ENCODE results near the gene SHC3. TPM values are rescaled to one million over a fixed set of nuclear protein-coding genes. Genes with fewer than 3 reads are reported as not detected.

The SHC3 gene
- total RNA-seq, 2 donors from 2014 or later, result 0.95 to 1.3 TPM

GRCh38 chr9:89065921-89066320 is 112.7 kb downstream of the SHC3 start:
- H3K9me3 ChIP-seq (ENCODE audit: control insufficient read depth, low read length), result no peaks in the 10 kb centered on the region
- H3K36me3 Mint-ChIP-seq (ENCODE audit: low read depth), result no peaks in the 10 kb centered on the region

GRCh38 chr9:89060790-89061189 is 117.8 kb downstream of the SHC3 start:
- no peaks in the 10 kb centered on the region for H3K27me3 ChIP-seq (ENCODE audit: control insufficient read depth, insufficient read depth, low read length, poor library complexity, severe bottlenecking)
- H3K36me3 ChIP-seq (ENCODE audit: control insufficient read depth, insufficient read depth, low read length), result no peaks in the 10 kb centered on the region
- no peak overlapping the region for H3K9ac ChIP-seq (ENCODE audit: extremely low read depth, low read length, poor library complexity, severe bottlenecking)
- H3K4me1 Mint-ChIP-seq, result no peaks in the 10 kb centered on the region
- H3K27ac ChIP-seq (ENCODE audit: low read depth, low read length), result no peak overlapping the region
- WGBS, 2 experiments (ENCODE audit: insufficient coverage in 1 of 2, insufficient read length in 1 of 2), result 95 to 96% methylated on average over 4 to 5 of the region's 5 CpGs
- H3K27ac Mint-ChIP-seq, result no peak overlapping the region
- H3K4me3 ChIP-seq (ENCODE audit: low read length), result no peak overlapping the region
- no peak overlapping the region for H3K4me3 Mint-ChIP-seq
- DNase-seq, result no peak
- no peaks in the 10 kb centered on the region for H3K9me3 ChIP-seq (ENCODE audit: control insufficient read depth, low read length)
- no peaks in the 10 kb centered on the region for H3K9me3 Mint-ChIP-seq
- H3K36me3 Mint-ChIP-seq (ENCODE audit: low read depth), result no peaks in the 10 kb centered on the region
- TF ChIP-seq CTCF (conservative IDR thresholded peaks at IDR 0.05), result no peak
- H3K4me1 ChIP-seq (ENCODE audit: control insufficient read depth, insufficient read depth, low read length), result no peaks in the 10 kb centered on the region
- H3K27me3 Mint-ChIP-seq (ENCODE audit: insufficient read depth), result no peaks in the 10 kb centered on the region

More at GRCh38 chr9:89065921-89066320, 112.7 kb downstream of the SHC3 start:
- no peaks in the 10 kb centered on the region for H3K36me3 ChIP-seq (ENCODE audit: control insufficient read depth, insufficient read depth, low read length)
- no peaks in the 10 kb centered on the region for H3K27me3 ChIP-seq (ENCODE audit: control insufficient read depth, insufficient read depth, low read length, poor library complexity, severe bottlenecking)
- no peak overlapping the region for H3K4me3 ChIP-seq (ENCODE audit: low read length)
- peaks cover 5% of the 10 kb centered on the region for H3K4me1 Mint-ChIP-seq
- no peak overlapping the region for H3K4me3 Mint-ChIP-seq
- no peaks in the 10 kb centered on the region for H3K4me1 ChIP-seq (ENCODE audit: control insufficient read depth, insufficient read depth, low read length)
- H3K9ac ChIP-seq (ENCODE audit: extremely low read depth, low read length, poor library complexity, severe bottlenecking), result no peak overlapping the region
- no peak for DNase-seq
- H3K27me3 Mint-ChIP-seq (ENCODE audit: insufficient read depth), result no peaks in the 10 kb centered on the region
- H3K9me3 Mint-ChIP-seq, result no peaks in the 10 kb centered on the region
- H3K27ac ChIP-seq (ENCODE audit: low read depth, low read length), result no peak overlapping the region
- TF ChIP-seq CTCF (conservative IDR thresholded peaks at IDR 0.05), result no peak
- H3K27ac Mint-ChIP-seq, result no peak overlapping the region
- WGBS, 2 experiments (ENCODE audit: insufficient coverage in 1 of 2, insufficient read length in 1 of 2), result 90 to 92% methylated on average over 5 to 6 of the region's 6 CpGs

GRCh38 chr9:89059925-89060506 is 118.6 kb downstream of the SHC3 start:
- Mint-ChIP-seq H3K4me1 (no peaks in the 10 kb centered on the region), H3K27ac (no peak overlapping the region), H3K27me3 (ENCODE audit: insufficient read depth) (no peaks in the 10 kb centered on the region), H3K36me3 (ENCODE audit: low read depth) (no peaks in the 10 kb centered on the region), H3K4me3 (no peak overlapping the region), H3K9me3 (no peaks in the 10 kb centered on the region)
- no peaks in the 10 kb centered on the region for H3K36me3 ChIP-seq (ENCODE audit: control insufficient read depth, insufficient read depth, low read length)
- no peaks in the 10 kb centered on the region for H3K4me1 ChIP-seq (ENCODE audit: control insufficient read depth, insufficient read depth, low read length)
- H3K4me3 ChIP-seq (ENCODE audit: low read length), result no peak overlapping the region
- H3K27ac ChIP-seq (ENCODE audit: low read depth, low read length), result no peak overlapping the region
- DNase-seq, result no peak
- no peaks in the 10 kb centered on the region for H3K27me3 ChIP-seq (ENCODE audit: control insufficient read depth, insufficient read depth, low read length, poor library complexity, severe bottlenecking)
- H3K9me3 ChIP-seq (ENCODE audit: control insufficient read depth, low read length), result no peaks in the 10 kb centered on the region
- TF ChIP-seq CTCF (conservative IDR thresholded peaks at IDR 0.05), result no peak
- H3K9ac ChIP-seq (ENCODE audit: extremely low read depth, low read length, poor library complexity, severe bottlenecking), result no peak overlapping the region
- WGBS, 2 experiments (ENCODE audit: insufficient coverage in 1 of 2, insufficient read length in 1 of 2), result 89 to 92% methylated on average over 9 to 14 of the region's 15 CpGs
